Fibroblast of mammary gland (primary cell): ENCODE results near the gene CDC25C.
A peak's percentile ranks its signal among the peaks of the same experiment; 100 is the strongest.

Experiments
- DNase-seq: peaks from one replicate; pipeline ENCODE4 v3.0.0-alpha.2; 2010; ENCODE audit warnings: low read depth
- H3K4me3 ChIP-seq: 2 replicates; pipeline ENCODE4 v1.5.1; 2011; ENCODE audit warnings: low read depth, mild to moderate bottlenecking, low read length, moderate library complexity; ENCODE audit not compliant: control insufficient read depth
- CTCF ChIP-seq: conservative IDR thresholded peaks from 2 replicates; pipeline ENCODE4 v1.5.1; 2011; ENCODE audit warnings: low read depth, low read length, inconsistent platforms; ENCODE audit not compliant: control insufficient read depth, insufficient read depth

Gene CDC25C

DNA sequence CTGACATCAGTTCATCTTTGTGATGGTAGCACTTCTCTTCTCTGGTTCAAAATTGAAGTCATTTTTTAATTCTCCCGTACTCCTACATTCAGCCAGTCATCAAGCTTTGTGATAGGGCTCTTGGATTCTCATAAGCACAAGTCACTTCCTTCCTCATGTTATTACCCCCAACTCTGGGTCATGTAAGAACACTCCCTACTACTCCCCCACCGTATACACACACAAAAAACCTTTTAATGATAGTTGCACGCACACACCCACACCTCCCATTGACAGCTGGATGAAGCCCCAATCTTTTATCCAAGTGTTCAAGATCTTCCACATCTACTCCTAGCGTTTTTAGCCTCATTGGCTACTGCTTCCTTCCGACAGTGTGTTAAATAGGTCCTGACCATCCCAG lies 37.7 kb upstream of the CDC25C start:
- no peak for DNase-seq
- no peak for TF ChIP-seq CTCF
- no peak overlapping the region for H3K4me3 ChIP-seq

DNA sequence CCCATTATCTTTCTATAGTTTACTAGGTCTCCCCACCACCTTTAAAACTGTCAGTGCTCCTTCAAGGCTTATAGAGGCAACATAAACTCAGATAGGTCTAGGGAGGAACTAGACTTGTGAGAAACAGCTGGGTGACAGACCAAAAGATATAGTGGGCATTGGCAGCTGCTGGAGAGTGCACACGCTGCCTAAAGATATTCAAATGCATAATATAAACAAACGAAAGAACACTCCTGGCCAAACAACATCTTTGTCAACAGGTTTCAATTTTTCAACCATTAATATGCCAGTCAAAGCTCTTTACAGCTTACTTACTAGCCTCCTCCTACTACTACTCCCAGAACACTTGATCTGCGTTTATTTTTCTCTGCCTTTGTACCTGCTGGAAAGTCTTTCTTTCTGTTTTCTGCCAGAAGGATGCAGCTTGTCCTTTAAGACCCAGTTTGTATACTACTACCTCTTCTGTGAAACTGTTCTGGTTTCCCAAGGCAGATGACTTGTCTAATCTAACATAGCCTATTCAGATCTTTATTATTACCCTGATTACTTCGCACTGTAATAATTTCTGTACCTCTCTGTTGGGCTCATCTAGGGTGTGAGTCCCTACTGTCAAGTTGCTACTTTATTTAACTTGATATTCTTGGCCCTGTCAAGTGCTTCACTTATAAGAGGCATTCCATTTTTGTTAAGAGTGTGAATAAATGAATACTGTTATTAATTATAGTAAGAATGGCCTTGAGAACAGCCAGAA lies 35.2 kb upstream of the CDC25C start:
- no peak overlapping the region for H3K4me3 ChIP-seq
- DNase-seq: no peak
- no peak for TF ChIP-seq CTCF

GRCh38 chr5:138364576-138364975 lies 33.0 kb upstream of the CDC25C start:
- no peak for TF ChIP-seq CTCF
- no peak for DNase-seq
- H3K4me3 ChIP-seq: no peak overlapping the region

GRCh38 chr5:138360941-138361452 lies 29.4 kb upstream of the CDC25C start:
- no peak for TF ChIP-seq CTCF
- no peak for DNase-seq
- H3K4me3 ChIP-seq: no peak overlapping the region

- no peak for DNase-seq
- TF ChIP-seq CTCF: no peak
- no peak overlapping the region for H3K4me3 ChIP-seq
These were observed 28.0 kb upstream of the CDC25C start for GRCh38 chr5:138359621-138360020.

- TF ChIP-seq CTCF: peak; percentile 2
- DNase-seq: peak; percentile 93
- peak overlapping the region; percentile 84 for H3K4me3 ChIP-seq
These were observed 23.3 kb upstream of the CDC25C start for GRCh38 chr5:138354926-138355378.
